PFSK-1 (cell line): ENCODE measurements around the gene ADAM8.

Source experiments
- FOXP2 ChIP-seq: optimal IDR thresholded peaks from 2 replicates; pipeline ENCODE3; 2011; ENCODE audit warnings: borderline replicate concordance, control low read depth, inconsistent platforms; ENCODE audit not compliant: insufficient read depth; ENCODE audit errors: extremely low read length, extremely low read depth
- POLR2AphosphoS5 ChIP-seq: IDR thresholded peaks from 2 replicates; pipeline ENCODE4 v1.6.1; 2012; ENCODE audit warnings: low read depth, mild to moderate bottlenecking, control low read depth, low read length, moderate library complexity
- REST ChIP-seq, 2 experiments: IDR thresholded peaks; 2 replicates each; pipeline versions ENCODE4 v1.6.1 to v1.8.0; 2011 to 2012; ENCODE audit warnings: low read depth in 2 of 2, low read length in 2 of 2, control low read depth in 1 of 2, inconsistent platforms in 1 of 2, mild to moderate bottlenecking in 1 of 2, moderate library complexity in 1 of 2; ENCODE audit not compliant: insufficient read depth in 1 of 2
- SIN3A ChIP-seq: IDR thresholded peaks from 2 replicates; pipeline ENCODE4 v1.6.1; 2012; ENCODE audit warnings: mild to moderate bottlenecking, low read length, moderate library complexity, borderline replicate concordance; ENCODE audit not compliant: insufficient read depth
- TAF1 ChIP-seq: IDR thresholded peaks from 2 replicates; pipeline ENCODE4 v1.6.1; 2012; ENCODE audit warnings: low read length, control low read depth, borderline replicate concordance; ENCODE audit not compliant: insufficient read depth

GRCh38 chr10:133299224-133299623 is 22.6 kb upstream of the ADAM8 start:
- TF ChIP-seq SIN3A (no peak), REST (IDR thresholded peaks at IDR 0.05; ENCODE audit: insufficient read depth in 1 of 2, low read depth in 2 of 2, low read length in 2 of 2) (no peak), POLR2AphosphoS5 (no peak), FOXP2 (no peak), TAF1 (no peak)
